CD4-positive, alpha-beta T cell treated with Interferon alpha-2 for 1 hour (primary cell): ENCODE measurements around the gene B3GNT8.
"Not testable (repeated sequence)": the region's sequence is repeated elsewhere in the genome, so short reads cannot be mapped to it uniquely, and the experiment has no call there.

Source experiments
- DNase-seq, 2 donors: peaks; one replicate each; pipeline ENCODE4 v3.0.0-alpha.2; 2020 to 2022

Gene B3GNT8

GRCh38 chr19:41435936-41436673, 8.9 kb upstream of the B3GNT8 start:
- DNase-seq, result no peak

GRCh38 chr19:41435376-41435775, 8.2 kb upstream of the B3GNT8 start:
- not testable (repeated sequence) for DNase-seq

- DNase-seq, result no peak
Observed at GRCh38 chr19:41434450-41434849, 7.3 kb upstream of the B3GNT8 start.

- DNase-seq, result no peak
Observed at GRCh38 chr19:41433171-41433570, 6.0 kb upstream of the B3GNT8 start.

- DNase-seq, result peak; percentile 27 to 43
Observed at GRCh38 chr19:41431426-41432386, 4.5 kb upstream of the B3GNT8 start.

- no peak for DNase-seq
Observed at GRCh38 chr19:41430922-41431321, 3.7 kb upstream of the B3GNT8 start.

- no peak for DNase-seq
Observed at GRCh38 chr19:41428481-41428859, 1.3 kb upstream of the B3GNT8 start.

- DNase-seq, result peak; percentile 27 to 71
Observed at GRCh38 chr19:41427647-41428480, 690 bp upstream of the B3GNT8 start.

GRCh38 chr19:41426116-41426841, 895 bp downstream of the B3GNT8 start:
- no peak for DNase-seq

GRCh38 chr19:41425174-41426115, 1.7 kb downstream of the B3GNT8 start:
- no peak for DNase-seq

GRCh38 chr19:41424335-41425173, 2.6 kb downstream of the B3GNT8 start:
- no peak for DNase-seq

GRCh38 chr19:41422955-41423354, 4.2 kb downstream of the B3GNT8 start:
- no peak for DNase-seq

GRCh38 chr19:41422456-41422855, 4.7 kb downstream of the B3GNT8 start:
- no peak for DNase-seq

- DNase-seq, result no peak
Observed at GRCh38 chr19:41421973-41422372, 5.2 kb downstream of the B3GNT8 start.

GRCh38 chr19:41421314-41421713, 5.9 kb downstream of the B3GNT8 start:
- no peak for DNase-seq

GRCh38 chr19:41420101-41420880, 6.9 kb downstream of the B3GNT8 start:
- peak in 1 of 2 donors; percentile 28 for DNase-seq

GRCh38 chr19:41416194-41416674, 10.9 kb downstream of the B3GNT8 start:
- no peak for DNase-seq

GRCh38 chr19:41415154-41415571, 12.0 kb downstream of the B3GNT8 start:
- no peak for DNase-seq

- no peak for DNase-seq
Observed at GRCh38 chr19:41414461-41414860, 12.7 kb downstream of the B3GNT8 start.
